Neuron (in vitro differentiated cells): ENCODE measurements around the gene DOCK11.

Source experiments
- H2AFZ ChIP-seq: one replicate; pipeline ENCODE4 v1.6.1; 2013; ENCODE audit warnings: low read depth, mild to moderate bottlenecking, inconsistent platforms, low read length, moderate library complexity
- H3K27me3 ChIP-seq: one replicate; pipeline ENCODE4 v1.6.1; 2013; ENCODE audit warnings: low read length; ENCODE audit not compliant: insufficient read depth
- H3K36me3 ChIP-seq: one replicate; pipeline ENCODE4 v1.6.1; 2013; ENCODE audit warnings: low read length; ENCODE audit not compliant: insufficient read depth
- H3K4me1 ChIP-seq: one replicate; pipeline ENCODE4 v1.6.1; 2013; ENCODE audit warnings: low read length; ENCODE audit not compliant: insufficient read depth
- H3K4me3 ChIP-seq: 2 replicates; pipeline ENCODE4 v1.5.1; 2013; ENCODE audit warnings: mild to moderate bottlenecking, low read length, moderate library complexity
- H3K9me3 ChIP-seq: one replicate; pipeline ENCODE4 v1.6.1; 2013; ENCODE audit warnings: low read length

The DOCK11 gene

GRCh38 chrX:118526149-118526548, 30.5 kb downstream of the DOCK11 start:
- Histone ChIP-seq H2AFZ (no peak overlapping the region), H3K4me3 (no peak overlapping the region), H3K9me3 (no peaks in the 10 kb centered on the region), H3K4me1 (peaks cover 8% of the 10 kb centered on the region), H3K27me3 (peaks cover 2% of the 10 kb centered on the region), H3K36me3 (no peaks in the 10 kb centered on the region)

GRCh38 chrX:118528071-118528737, 32.6 kb downstream of the DOCK11 start:
- Histone ChIP-seq H3K27me3 (peaks cover 2% of the 10 kb centered on the region), H3K9me3 (no peaks in the 10 kb centered on the region), H2AFZ (no peak overlapping the region), H3K4me1 (peaks cover 8% of the 10 kb centered on the region), H3K4me3 (no peak overlapping the region), H3K36me3 (no peaks in the 10 kb centered on the region)

DNA sequence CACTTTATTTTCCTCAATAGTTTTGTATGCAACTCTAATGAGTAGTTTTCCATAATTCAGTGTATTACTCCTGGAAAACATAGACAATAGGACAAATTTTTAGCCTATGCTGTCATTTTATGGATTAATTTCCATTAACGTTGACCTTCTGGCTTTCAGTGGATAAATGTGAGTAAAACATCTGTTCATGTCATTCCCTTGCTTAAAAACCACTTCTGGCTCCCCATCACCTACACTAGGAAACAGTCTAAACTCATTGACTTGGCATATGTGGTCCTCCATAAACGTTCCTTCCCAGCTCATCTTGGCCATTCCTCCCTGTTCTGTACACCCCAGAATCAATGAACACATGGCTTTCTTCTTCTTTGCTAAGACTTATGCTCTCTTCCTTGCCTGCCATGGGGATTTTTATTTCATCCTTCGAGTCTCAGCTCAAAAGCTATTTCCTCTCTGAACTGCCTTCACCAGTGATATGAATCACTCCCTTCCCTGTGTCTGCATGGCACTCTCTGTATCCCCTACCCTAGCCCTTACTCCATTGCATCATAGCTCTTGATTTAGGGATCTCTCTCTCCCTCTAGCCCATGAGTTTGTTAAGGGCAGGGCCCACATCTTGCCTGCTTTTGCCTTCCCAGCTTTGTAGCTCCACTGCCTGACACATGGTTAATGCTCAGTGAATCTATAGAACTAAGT, 34.8 kb downstream of the DOCK11 start:
- Histone ChIP-seq H3K9me3 (no peaks in the 10 kb centered on the region), H3K36me3 (no peaks in the 10 kb centered on the region), H3K4me3 (no peak overlapping the region), H3K27me3 (no peaks in the 10 kb centered on the region), H3K4me1 (peaks cover 23% of the 10 kb centered on the region), H2AFZ (no peak overlapping the region)

- H2AFZ ChIP-seq = no peak overlapping the region
- H3K4me3 ChIP-seq = no peak overlapping the region
- H3K9me3 ChIP-seq = no peaks in the 10 kb centered on the region
- peaks cover 20% of the 10 kb centered on the region for H3K4me1 ChIP-seq
- no peaks in the 10 kb centered on the region for H3K27me3 ChIP-seq
- no peaks in the 10 kb centered on the region for H3K36me3 ChIP-seq
Measured at GRCh38 chrX:118534716-118535493, 39.3 kb downstream of the DOCK11 start.

GRCh38 chrX:118536204-118536603, 40.6 kb downstream of the DOCK11 start:
- H3K9me3 ChIP-seq = no peaks in the 10 kb centered on the region
- H3K36me3 ChIP-seq = no peaks in the 10 kb centered on the region
- H3K27me3 ChIP-seq = no peaks in the 10 kb centered on the region
- no peak overlapping the region for H3K4me3 ChIP-seq
- H3K4me1 ChIP-seq = peaks cover 20% of the 10 kb centered on the region
- no peak overlapping the region for H2AFZ ChIP-seq

- Histone ChIP-seq H2AFZ (no peak overlapping the region), H3K36me3 (no peaks in the 10 kb centered on the region), H3K4me1 (peaks cover 20% of the 10 kb centered on the region), H3K9me3 (no peaks in the 10 kb centered on the region), H3K27me3 (no peaks in the 10 kb centered on the region), H3K4me3 (no peak overlapping the region)
Measured at GRCh38 chrX:118536687-118537461, 41.3 kb downstream of the DOCK11 start.

DNA sequence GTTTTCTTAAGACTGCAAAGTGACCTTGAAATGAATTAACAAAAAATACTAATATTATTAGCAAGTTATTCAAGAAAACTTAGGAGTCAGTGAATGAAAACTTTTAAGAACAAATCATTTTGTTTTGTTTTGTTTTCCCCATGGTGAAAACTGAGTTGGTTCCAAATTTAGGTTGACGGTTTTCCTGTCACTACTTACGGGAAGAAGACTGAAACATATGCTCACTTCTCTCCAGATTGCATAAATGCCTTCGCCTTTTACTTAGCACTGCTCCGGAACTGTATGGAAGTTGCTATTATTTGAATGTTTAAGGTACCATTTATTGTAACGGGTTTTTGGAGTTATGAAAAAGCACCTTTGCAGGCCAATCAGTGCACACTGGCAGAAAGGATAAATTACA, 42.8 kb downstream of the DOCK11 start:
- Histone ChIP-seq H3K36me3 (no peaks in the 10 kb centered on the region), H3K27me3 (no peaks in the 10 kb centered on the region), H3K4me3 (no peak overlapping the region), H3K9me3 (no peaks in the 10 kb centered on the region), H3K4me1 (peaks cover 18% of the 10 kb centered on the region), H2AFZ (no peak overlapping the region)

DNA sequence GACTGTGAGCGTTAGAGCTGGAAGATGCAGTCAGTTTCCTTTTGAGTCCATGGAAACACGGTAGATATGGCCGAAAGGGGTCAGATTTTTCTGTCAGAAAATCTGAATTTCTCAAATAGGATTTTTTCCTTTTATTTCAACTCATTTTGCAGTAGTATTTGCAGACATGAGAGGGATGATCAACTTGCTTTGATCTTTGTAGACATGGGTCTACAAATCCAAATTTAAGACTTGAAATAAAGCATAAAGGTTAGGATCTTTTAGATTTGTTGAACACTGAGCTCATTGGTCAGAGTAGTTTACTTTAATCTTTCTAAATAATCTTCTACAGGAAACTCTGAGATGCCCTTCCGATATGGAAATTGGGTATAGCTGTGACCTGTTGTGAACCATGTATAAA, 44.7 kb downstream of the DOCK11 start:
- H3K4me3 ChIP-seq = no peak overlapping the region
- no peaks in the 10 kb centered on the region for H3K9me3 ChIP-seq
- peaks cover 5% of the 10 kb centered on the region for H3K4me1 ChIP-seq
- no peaks in the 10 kb centered on the region for H3K36me3 ChIP-seq
- no peaks in the 10 kb centered on the region for H3K27me3 ChIP-seq
- no peak overlapping the region for H2AFZ ChIP-seq

DNA sequence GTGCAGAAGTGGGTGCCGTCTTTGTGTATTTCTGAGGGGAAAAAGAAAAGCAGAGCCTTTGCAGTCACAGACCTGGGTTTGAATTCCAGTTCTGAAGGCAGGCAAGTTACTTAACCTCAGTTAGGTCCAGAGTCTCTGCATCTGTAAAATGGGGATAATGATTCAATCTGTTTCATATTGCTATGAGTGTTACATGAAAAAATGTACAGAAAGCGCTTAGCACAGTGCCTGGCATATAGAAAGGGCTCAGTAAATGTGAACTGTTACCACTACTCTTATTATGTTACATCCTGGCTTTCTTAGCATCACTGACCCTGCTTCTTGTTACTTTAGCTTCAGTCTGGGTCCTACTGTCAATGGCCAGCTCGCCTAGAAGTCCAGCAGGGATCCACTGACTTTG, 45.9 kb downstream of the DOCK11 start:
- Histone ChIP-seq H3K4me1 (peaks cover 4% of the 10 kb centered on the region), H3K4me3 (no peak overlapping the region), H3K27me3 (no peaks in the 10 kb centered on the region), H3K36me3 (no peaks in the 10 kb centered on the region), H3K9me3 (no peaks in the 10 kb centered on the region), H2AFZ (no peak overlapping the region)

- no peaks in the 10 kb centered on the region for H3K9me3 ChIP-seq
- H2AFZ ChIP-seq = no peak overlapping the region
- no peak overlapping the region for H3K4me3 ChIP-seq
- H3K27me3 ChIP-seq = no peaks in the 10 kb centered on the region
- H3K4me1 ChIP-seq = no peaks in the 10 kb centered on the region
- no peaks in the 10 kb centered on the region for H3K36me3 ChIP-seq
Measured at GRCh38 chrX:118545510-118545909, 49.9 kb downstream of the DOCK11 start.

DNA sequence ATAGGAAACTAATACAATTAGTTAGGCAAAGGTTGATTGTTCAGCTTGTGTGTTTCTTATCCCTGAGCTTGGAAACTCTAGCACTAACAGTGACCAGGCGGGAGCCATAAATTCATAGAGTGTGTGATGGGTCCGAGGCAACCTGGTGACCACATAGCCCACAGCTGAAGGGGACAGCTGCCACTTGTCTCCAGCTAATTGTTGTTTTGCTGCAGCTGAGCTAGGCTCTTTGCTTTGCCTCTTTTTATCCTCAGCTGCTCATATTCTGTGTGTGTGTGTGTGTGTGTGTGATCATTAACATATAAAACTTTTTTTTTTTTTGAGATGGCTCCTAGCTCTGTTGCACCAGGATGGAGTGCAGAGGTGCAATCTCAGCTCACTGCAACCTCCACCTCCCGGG, 53.2 kb downstream of the DOCK11 start:
- Histone ChIP-seq H3K36me3 (no peaks in the 10 kb centered on the region), H3K27me3 (no peaks in the 10 kb centered on the region), H3K4me1 (no peaks in the 10 kb centered on the region), H2AFZ (no peak overlapping the region), H3K9me3 (no peaks in the 10 kb centered on the region), H3K4me3 (no peak overlapping the region)

DNA sequence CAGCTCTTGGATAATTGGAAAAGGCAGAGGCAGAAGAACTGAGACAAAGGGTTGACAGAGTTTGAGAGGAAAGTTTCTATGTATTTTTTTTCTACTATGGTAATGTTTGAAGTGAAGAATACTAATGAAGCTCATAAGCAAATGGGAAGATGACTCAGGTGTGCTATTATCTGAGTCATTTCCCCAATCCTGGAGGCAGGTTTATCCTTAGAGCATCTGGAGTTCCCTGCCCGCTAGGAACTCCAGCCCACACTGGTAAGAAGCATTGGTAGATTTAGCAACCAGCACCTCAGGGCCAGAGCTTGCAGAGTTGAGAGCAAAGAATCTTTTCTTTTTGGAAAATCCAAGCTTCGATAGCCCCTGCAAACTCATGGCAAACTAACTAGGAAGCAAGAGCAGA, 55.2 kb downstream of the DOCK11 start:
- no peak overlapping the region for H3K4me3 ChIP-seq
- H3K9me3 ChIP-seq = no peaks in the 10 kb centered on the region
- H3K27me3 ChIP-seq = no peaks in the 10 kb centered on the region

GRCh38 chrX:118551426-118551825, 55.8 kb downstream of the DOCK11 start:
- H2AFZ ChIP-seq = no peak overlapping the region
- no peaks in the 10 kb centered on the region for H3K36me3 ChIP-seq
- no peaks in the 10 kb centered on the region for H3K4me1 ChIP-seq
- no peak overlapping the region for H3K4me3 ChIP-seq
- no peaks in the 10 kb centered on the region for H3K9me3 ChIP-seq
- H3K27me3 ChIP-seq = no peaks in the 10 kb centered on the region

More for the DNA sequence above, 55.2 kb downstream of the DOCK11 start:
- Histone ChIP-seq H3K4me1 (no peaks in the 10 kb centered on the region), H2AFZ (no peak overlapping the region), H3K36me3 (no peaks in the 10 kb centered on the region)
